MM.1S (cell line): Measurements from ENCODE around the gene CLMP.
"Not testable (repeated sequence)": the region's sequence is repeated elsewhere in the genome, so short reads cannot be mapped to it uniquely, and the experiment has no call there.

Experiments
- EZH2 ChIP-seq: fragments of 300-600 bp; sonication (generic); optimal IDR thresholded peaks from 2 replicates; pipeline ENCODE3; 2017; ENCODE audit warnings: low read depth, mild to moderate bottlenecking, antibody characterized with exemption, low read length, mixed read lengths
- EZH2phosphoT487 ChIP-seq: fragments of 300-600 bp; sonication (generic); IDR thresholded peaks from 2 replicates; pipeline ENCODE4 v1.6.1; 2018; ENCODE audit warnings: antibody characterized with exemption, low read length
- TF ChIP-seq, protein P1 (sequence below): fragments of 300-600 bp; sonication (generic); IDR thresholded peaks from 2 replicates; pipeline ENCODE4 v1.5.1; 2016; ENCODE audit warnings: antibody characterized with exemption, low read length, mixed read lengths

DNA sequence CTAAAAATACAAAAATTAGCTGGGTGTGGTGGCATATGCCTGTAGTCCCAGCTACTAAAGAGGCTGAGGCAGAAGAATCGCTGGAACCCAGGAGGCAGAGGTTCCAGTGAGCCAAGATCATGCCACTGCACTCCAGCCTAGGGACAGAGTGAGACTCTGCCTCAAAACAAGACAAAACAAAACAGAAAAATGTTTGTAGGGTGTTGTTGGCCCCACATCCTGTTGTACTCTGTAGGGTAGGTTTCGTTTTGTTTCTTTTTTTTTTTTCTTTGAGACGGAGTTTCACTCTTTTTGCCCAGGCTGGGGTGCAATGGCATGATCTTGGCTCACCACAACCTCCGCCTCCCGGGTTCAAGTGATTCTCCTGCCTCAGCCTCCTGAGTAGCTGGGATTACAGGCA lies 107.4 kb downstream of the CLMP start:
- TF ChIP-seq, protein P1, sequence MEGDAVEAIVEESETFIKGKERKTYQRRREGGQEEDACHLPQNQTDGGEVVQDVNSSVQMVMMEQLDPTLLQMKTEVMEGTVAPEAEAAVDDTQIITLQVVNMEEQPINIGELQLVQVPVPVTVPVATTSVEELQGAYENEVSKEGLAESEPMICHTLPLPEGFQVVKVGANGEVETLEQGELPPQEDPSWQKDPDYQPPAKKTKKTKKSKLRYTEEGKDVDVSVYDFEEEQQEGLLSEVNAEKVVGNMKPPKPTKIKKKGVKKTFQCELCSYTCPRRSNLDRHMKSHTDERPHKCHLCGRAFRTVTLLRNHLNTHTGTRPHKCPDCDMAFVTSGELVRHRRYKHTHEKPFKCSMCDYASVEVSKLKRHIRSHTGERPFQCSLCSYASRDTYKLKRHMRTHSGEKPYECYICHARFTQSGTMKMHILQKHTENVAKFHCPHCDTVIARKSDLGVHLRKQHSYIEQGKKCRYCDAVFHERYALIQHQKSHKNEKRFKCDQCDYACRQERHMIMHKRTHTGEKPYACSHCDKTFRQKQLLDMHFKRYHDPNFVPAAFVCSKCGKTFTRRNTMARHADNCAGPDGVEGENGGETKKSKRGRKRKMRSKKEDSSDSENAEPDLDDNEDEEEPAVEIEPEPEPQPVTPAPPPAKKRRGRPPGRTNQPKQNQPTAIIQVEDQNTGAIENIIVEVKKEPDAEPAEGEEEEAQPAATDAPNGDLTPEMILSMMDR, result not testable (repeated sequence)
- not testable (repeated sequence) for TF ChIP-seq EZH2phosphoT487, EZH2
